GM19452 (cell line): ENCODE results near the gene LEO1.

Experiments used
- ATAC-seq: cut with Tn5 transposase; IDR thresholded peaks from one replicate; pipeline ENCODE4 v1.9.1; 2021; ENCODE audit not compliant: unreplicated experiment

The LEO1 gene

DNA sequence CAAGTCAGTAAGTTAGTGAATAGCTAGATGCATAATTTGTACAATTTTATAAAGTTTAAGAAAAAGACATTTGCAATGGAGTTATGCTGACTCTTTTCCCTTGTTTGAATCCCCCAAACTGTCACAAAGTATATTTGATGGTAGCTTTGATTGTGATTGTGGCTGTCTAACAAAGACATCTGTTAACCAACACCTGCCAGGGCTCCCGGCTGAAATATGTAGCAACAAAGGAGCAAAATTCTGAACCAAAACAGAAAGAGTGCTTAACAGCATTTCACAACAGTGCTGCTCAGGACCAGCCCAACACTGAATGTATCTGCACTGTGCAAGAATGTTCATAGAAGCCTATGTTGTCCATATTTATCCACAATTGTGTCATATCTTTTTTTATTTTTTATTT, 39.4 kb downstream of the LEO1 start:
- no peak for ATAC-seq

DNA sequence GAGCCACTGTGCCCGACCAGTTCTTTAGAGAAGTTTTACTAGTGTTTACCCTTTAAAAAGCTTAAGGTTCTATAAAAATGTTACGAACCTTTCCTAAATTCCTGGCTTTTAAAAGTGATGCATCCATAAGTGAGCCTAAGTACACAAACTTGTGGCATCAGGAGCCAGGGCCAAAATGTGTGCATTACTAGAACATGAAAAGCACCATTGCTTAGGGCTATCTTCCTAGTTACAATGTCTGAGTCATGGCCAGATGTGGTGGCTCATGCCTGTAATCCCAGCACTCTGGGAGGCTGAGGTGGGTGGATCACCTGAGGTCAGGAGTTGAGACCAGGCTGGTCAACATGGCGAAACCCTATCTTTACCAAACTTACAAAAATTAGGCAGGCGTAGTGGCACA, 39.9 kb downstream of the LEO1 start:
- no peak for ATAC-seq

DNA sequence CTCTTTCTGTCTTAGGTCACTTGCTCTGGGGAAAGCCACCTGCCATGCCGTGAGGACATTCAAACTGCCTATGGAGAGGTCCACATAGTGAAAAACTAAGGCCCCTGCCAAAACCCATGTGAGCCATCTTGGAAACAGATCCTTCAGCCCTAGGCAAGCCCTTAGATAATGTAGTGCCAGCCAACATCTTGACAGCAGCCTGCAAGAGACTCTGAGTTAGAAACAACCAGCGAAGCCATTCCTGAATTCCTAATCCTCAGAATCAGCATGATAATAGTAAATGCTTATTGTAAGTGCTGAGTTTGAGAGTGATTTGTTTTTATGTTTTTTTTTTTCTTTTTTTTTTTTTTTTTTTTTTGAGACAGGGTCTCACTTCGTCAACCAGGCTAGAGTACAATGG, 40.6 kb downstream of the LEO1 start:
- no peak for ATAC-seq

DNA sequence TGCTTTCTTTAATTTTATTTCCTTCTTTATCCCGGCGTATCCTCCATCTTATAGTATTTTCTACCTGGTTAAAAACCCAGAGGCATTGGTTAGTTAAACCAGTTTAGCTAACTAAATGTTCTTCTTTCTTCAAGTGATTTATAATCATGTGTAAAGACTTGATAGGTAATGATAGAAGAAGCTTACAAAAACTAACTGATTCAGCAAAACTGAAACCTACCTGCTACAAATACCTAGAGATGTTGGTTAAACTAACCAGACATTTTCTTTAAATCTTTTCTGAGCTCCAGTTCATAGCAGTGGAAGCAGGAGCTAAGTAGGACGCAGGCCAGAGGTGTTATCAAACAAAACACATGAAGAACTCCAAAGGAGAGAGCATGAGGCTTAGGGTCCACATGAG, 44.8 kb downstream of the LEO1 start:
- no peak for ATAC-seq

DNA sequence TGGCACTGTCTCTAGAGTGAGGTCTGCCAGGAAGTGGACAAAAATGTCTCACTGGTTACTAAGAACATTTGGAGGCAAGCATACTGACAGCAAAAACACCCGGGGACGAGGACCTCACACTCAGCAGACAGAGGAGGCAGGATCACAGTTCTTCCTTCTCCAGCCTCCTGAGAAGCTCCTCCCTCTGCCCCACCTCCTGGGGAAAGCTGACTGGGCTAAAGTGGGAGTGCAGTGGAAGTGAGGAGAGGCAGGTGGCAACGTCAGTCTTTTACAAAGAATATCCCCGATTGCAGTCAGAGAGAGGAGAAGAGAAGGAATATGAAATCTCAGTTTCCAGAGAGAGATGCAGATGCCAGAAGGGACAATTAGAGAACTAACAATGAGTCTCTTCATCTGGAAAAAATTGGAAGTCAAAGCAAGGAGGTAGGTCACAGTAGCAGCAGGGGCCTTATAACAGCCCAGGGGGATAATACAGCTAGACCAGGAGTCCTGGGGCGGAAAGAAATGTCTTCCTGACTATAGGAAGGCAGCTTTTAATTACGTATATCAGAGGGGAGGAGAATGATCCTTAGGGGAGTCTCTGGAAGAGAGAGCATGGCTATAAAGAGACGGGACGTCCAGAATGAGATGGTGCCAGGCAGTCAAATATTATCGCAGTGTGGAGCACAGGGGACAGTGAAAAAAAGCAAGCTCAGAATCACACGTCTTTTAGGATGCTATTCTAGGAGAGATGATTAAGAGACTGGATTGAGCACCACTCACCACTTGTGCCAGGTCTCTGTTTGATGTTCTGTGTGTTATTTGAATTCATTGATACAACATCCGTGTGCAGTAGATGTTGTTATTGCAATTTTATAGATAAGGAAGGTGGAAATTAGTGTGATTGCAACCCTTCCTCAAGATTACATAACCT, 47.2 kb downstream of the LEO1 start:
- ATAC-seq = no peak

GRCh38 chr15:51917493-51917892, 54.1 kb downstream of the LEO1 start:
- no peak for ATAC-seq

- ATAC-seq = no peak
These were observed 59.0 kb downstream of the LEO1 start for GRCh38 chr15:51912528-51912927.

DNA sequence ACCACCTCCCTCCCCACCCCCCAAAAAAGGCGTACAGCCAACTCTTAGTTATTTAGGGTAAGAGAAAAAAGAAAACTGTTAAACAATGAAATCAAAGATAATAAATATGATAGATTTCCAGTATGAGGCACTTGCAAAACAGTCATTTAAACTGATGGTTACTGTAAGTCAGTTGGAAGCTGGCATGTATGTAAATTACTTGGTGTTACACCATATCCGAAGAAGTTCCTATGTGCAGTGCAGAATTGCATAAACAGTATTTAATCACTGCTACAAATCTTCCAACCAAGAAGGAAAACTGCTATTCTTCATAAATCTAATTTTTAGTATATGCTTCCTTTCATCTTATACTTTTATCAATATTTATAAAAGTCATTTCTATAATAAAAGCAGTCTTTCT, 62.0 kb downstream of the LEO1 start:
- ATAC-seq = no peak

GRCh38 chr15:51908316-51908715, 63.3 kb downstream of the LEO1 start:
- no peak for ATAC-seq

- ATAC-seq = no peak
These were observed 64.3 kb downstream of the LEO1 start for GRCh38 chr15:51907136-51907862.

DNA sequence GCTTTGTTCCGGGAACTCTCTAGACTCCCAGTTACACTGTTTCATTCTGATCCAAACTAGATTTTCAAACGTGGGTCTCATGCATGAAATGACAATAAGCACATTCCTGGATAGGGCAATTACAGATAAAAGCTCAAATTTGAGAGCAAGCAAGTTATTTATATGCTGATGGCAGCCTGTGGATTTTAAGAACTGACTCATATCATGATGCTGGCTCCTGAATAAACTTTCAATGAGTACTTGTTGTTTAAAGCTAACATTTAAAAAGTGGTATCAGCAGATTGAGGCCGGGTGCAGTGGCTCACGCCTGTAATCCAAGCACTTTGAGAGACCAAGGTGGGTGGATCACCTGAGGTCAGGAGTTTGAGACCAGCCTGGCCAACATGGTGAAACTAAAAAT, 66.6 kb downstream of the LEO1 start:
- no peak for ATAC-seq

GRCh38 chr15:51904421-51904820, 67.2 kb downstream of the LEO1 start:
- no peak for ATAC-seq

- ATAC-seq = no peak
These were observed 82.1 kb downstream of the LEO1 start for GRCh38 chr15:51889486-51889885.

DNA sequence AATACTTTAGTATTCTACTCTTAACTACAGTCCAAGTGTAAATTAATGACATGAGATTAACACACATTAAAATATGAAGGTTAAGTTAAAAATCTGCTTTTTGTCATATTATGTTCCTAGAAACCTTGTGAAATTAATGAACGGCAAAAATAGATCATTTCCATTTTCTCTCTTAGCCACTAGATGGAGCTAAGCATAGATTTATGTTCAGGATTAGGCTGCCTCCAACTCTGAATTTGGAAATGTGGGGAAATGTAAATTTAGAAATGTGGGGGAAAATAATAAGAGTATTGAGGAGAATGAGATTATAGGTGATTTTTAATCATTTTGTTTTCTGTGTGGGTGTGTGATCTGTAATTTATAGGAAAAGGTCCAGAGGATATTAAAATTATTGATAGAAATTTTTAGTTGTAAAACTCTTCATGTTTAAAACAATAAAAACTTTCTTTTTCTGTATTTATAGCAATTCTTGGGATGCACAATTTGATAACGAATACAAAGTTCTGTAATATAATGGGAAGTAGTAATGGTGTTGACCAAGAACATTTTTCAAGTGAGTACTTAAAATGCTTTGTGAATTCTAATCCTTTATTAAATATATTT, 82.9 kb downstream of the LEO1 start:
- no peak for ATAC-seq
